HepG2 (cell line): ENCODE measurements around the gene WBP1. TPM values are rescaled to one million over a fixed set of nuclear protein-coding genes. Genes with fewer than 3 reads are reported as not detected.

ENCODE experiments used
- ATAC-seq: fragments of 200-7000 bp; cut with Tn5 transposase; 3 replicates; pipeline ENCODE4 v1.9.1; 2020; ENCODE audit warnings: mild to moderate bottlenecking, moderate library complexity
- BruUV-seq: library from RNA; stranded (reverse); fragments of 400-500 nt; replicated peaks from 2 replicates; lab custom pipeline; 2021; lab: Mats Ljungman, UMichigan
- CTCF ChIA-PET: fragments of 300-600 bp; formaldehyde crosslinking; extraction: SDS; loops from one replicate; lab custom pipeline; 2021; ENCODE audit warnings: low total read pairs, inconsistent platforms, low intra/inter-chr PET ratio; lab: Yijun Ruan, JAX
- POLR2A ChIA-PET: fragments of 350-600 bp; sonication (Branson Sonifier 250); formaldehyde crosslinking; loops from one replicate; lab custom pipeline; 2020; ENCODE audit warnings: antibody characterized with exemption, inconsistent platforms; lab: Yijun Ruan, JAX
- DNase-seq: peaks from one replicate; pipeline ENCODE4 v3.0.0-alpha.2; 2015; ENCODE audit warnings: low spot score
- FAIRE-seq: peaks from 3 replicates; lab custom pipeline; 2011; peaks lifted over from hg19 to GRCh38; lab: Jason Lieb, UNC
- H2AFZ ChIP-seq: one replicate; pipeline ENCODE4 v1.6.1; 2011; ENCODE audit warnings: low read length, inconsistent platforms
- H3K27ac ChIP-seq: fragments of 300-600 bp; 3 replicates; pipeline ENCODE4 v1.8.0; 2011; ENCODE audit warnings: mixed run types, mild to moderate bottlenecking, mixed read lengths, low read length, inconsistent platforms; ENCODE audit not compliant: insufficient read depth; ENCODE audit errors: extremely low read length
- H3K27me3 ChIP-seq, 2 experiments: fragments of 200-600 bp in 1 of 2; 2 replicates in 1 of 2; 3 replicates in 1 of 2; pipeline versions ENCODE4 v1.6.0 to v1.8.0; 2011; ENCODE audit warnings: low read length in 2 of 2, mild to moderate bottlenecking in 2 of 2, moderate library complexity in 2 of 2, inconsistent platforms in 1 of 2; ENCODE audit not compliant: insufficient read depth in 2 of 2, control insufficient read depth in 1 of 2
- H3K36me3 ChIP-seq, 2 experiments: fragments of 200-600 bp in 1 of 2; replicated peaks in 1 of 2; 2 replicates in 1 of 2; 3 replicates in 1 of 2; pipeline versions ENCODE4 v1.5.1 to v1.8.0; 2011; ENCODE audit warnings: low read length in 2 of 2, inconsistent platforms in 1 of 2; ENCODE audit not compliant: insufficient read depth in 2 of 2, control insufficient read depth in 1 of 2
- H3K4me1 ChIP-seq: 2 replicates; pipeline ENCODE4 v1.5.1; 2012; ENCODE audit warnings: low read length, inconsistent platforms; ENCODE audit not compliant: insufficient read depth
- H3K4me2 ChIP-seq: 2 replicates; pipeline ENCODE4 v1.6.0; 2011; ENCODE audit warnings: low read depth, low read length, inconsistent platforms
- H3K4me3 ChIP-seq, 3 experiments: fragments of 200-600 bp in 1 of 3; sonication (generic), shearing (Covaris generic) in 1 of 3; replicated peaks in 1 of 3; 2 replicates each; pipeline ENCODE4 v1.5.1; 2011 to 2016; ENCODE audit warnings: low read length in 3 of 3, inconsistent platforms in 2 of 3, low read depth in 2 of 3, mild to moderate bottlenecking in 2 of 3, control low read depth in 1 of 3, mixed read lengths in 1 of 3; ENCODE audit not compliant: insufficient read depth in 1 of 3
- H3K79me2 ChIP-seq: one replicate; pipeline ENCODE4 v1.6.1; 2011; ENCODE audit warnings: low read length, inconsistent platforms; ENCODE audit not compliant: insufficient read depth
- H3K9ac ChIP-seq: 2 replicates; pipeline ENCODE4 v1.6.0; 2011; ENCODE audit warnings: mild to moderate bottlenecking, low read depth, low read length, inconsistent platforms; ENCODE audit not compliant: insufficient read depth
- H3K9me3 ChIP-seq: 2 replicates; pipeline ENCODE4 v1.5.1; 2012; ENCODE audit warnings: mild to moderate bottlenecking, low read length
- H4K20me1 ChIP-seq: 2 replicates; pipeline ENCODE4 v1.6.0; 2011; ENCODE audit warnings: inconsistent platforms, mild to moderate bottlenecking, low read length, moderate library complexity; ENCODE audit not compliant: insufficient read depth
- EED ChIP-seq: sonication (generic); formaldehyde crosslinking; IDR thresholded peaks from 2 replicates; pipeline ENCODE4 v1.5.0; 2020; ENCODE audit warnings: mild to moderate bottlenecking, missing genetic modification reagents
- ELF1 ChIP-seq: sonication (generic); formaldehyde crosslinking; IDR thresholded peaks from 2 replicates; pipeline ENCODE4 v1.4.0; 2020; ENCODE audit warnings: missing genetic modification reagents
- GABPB1 ChIP-seq: IDR thresholded peaks from 2 replicates; pipeline ENCODE4 v1.6.1; 2016; ENCODE audit warnings: mild to moderate bottlenecking, missing genetic modification reagents, moderate library complexity, missing compliant biosample characterization
- GLI4 ChIP-seq: sonication (generic); formaldehyde crosslinking; IDR thresholded peaks from 2 replicates; pipeline ENCODE4 v1.5.1; 2020; ENCODE audit warnings: missing genetic modification reagents, mild to moderate bottlenecking, moderate library complexity, borderline replicate concordance
- KLF13 ChIP-seq: sonication (generic); formaldehyde crosslinking; IDR thresholded peaks from 2 replicates; pipeline ENCODE4 v1.4.0; 2020; ENCODE audit warnings: mild to moderate bottlenecking, missing genetic modification reagents
- NFKB2 ChIP-seq: sonication (generic); formaldehyde crosslinking; IDR thresholded peaks from 2 replicates; pipeline ENCODE4 v1.4.0; 2020; ENCODE audit warnings: missing genetic modification reagents, borderline replicate concordance
- RBFOX2 ChIP-seq: fragments of 200-400 bp; formaldehyde crosslinking; IDR thresholded peaks from 2 replicates; pipeline ENCODE4 v1.6.1; 2017; ENCODE audit warnings: low read depth, mild to moderate bottlenecking, low read length
- ZMAT3 ChIP-seq: sonication (generic); formaldehyde crosslinking; conservative IDR thresholded peaks from 2 replicates; pipeline ENCODE4 v1.7.0; 2021; ENCODE audit warnings: missing genetic modification reagents
- ZNF160 ChIP-seq: sonication (generic); formaldehyde crosslinking; IDR thresholded peaks from 2 replicates; pipeline ENCODE4 v1.8.0; 2022; ENCODE audit warnings: mild to moderate bottlenecking, inconsistent platforms, missing genetic modification reagents
- ZNF557 ChIP-seq: sonication (generic); formaldehyde crosslinking; IDR thresholded peaks from 2 replicates; pipeline ENCODE4 v1.4.0; 2020; ENCODE audit warnings: missing genetic modification reagents
- ZNF713 ChIP-seq: sonication (generic); formaldehyde crosslinking; IDR thresholded peaks from 2 replicates; pipeline ENCODE4 v1.4.0; 2020; ENCODE audit warnings: mild to moderate bottlenecking, missing genetic modification reagents
- ZNF747 ChIP-seq: sonication (generic); formaldehyde crosslinking; IDR thresholded peaks from 2 replicates; pipeline ENCODE4 v1.8.1; 2023; ENCODE audit warnings: missing genetic modification reagents, mild to moderate bottlenecking, borderline replicate concordance
- WGBS: methylation state at CpG from one replicate; pipeline ENCODE4 v1.1.6; 2017; ENCODE audit warnings: low lambda C conversion rate; 5-methylcytosine and 5-hydroxymethylcytosine counted together
- in situ Hi-C: cut with HindIII; loops from 2 replicates; pipeline ENCODE4 v1.10.0; 2017; ENCODE audit warnings: low pct_unique_long_range_greater_than_20kb; ENCODE audit not compliant: extremely low pct_ligation_motif_present
- intact Hi-C: fragments of 100-400 bp; cut with micrococcal nuclease; formaldehyde crosslinking; loops from one replicate; pipeline ENCODE4 v1.10.0; 2022; ENCODE audit not compliant: unreplicated experiment
- polyA plus RNA-seq, 8 experiments: library from polyadenylated mRNA; depleted of rRNA in 3 of 8; stranded (reverse) in 7 of 8; unstranded in 1 of 8; fragments of >200 nt; fragmentation: Illumina TruSeq in 4 of 8; extraction: Trizol in 4 of 8; gene quantifications; 2 replicates each; pipeline versions ENCODE4 v1.2.1 to v1.2.3, GENCODE V29; 2011 to 2016; ENCODE audit warnings: low read depth in 4 of 8, missing spikeins in 1 of 8, mixed read lengths in 1 of 8; ENCODE audit not compliant: insufficient read depth in 1 of 8
- total RNA-seq, 5 experiments: library from RNA; depleted of rRNA; stranded (reverse); fragments of >200 nt; fragmentation: Illumina TruSeq; extraction: Trizol; gene quantifications; 2 replicates each; pipeline ENCODE4 v1.2.3, GENCODE V29; 2016; ENCODE audit warnings: low read depth in 1 of 5
- TF ChIP-seq, protein P1 (sequence below): sonication (generic); formaldehyde crosslinking; IDR thresholded peaks from 2 replicates; pipeline ENCODE4 v1.4.0; 2020; ENCODE audit warnings: missing genetic modification reagents, low read depth, mild to moderate bottlenecking, borderline replicate concordance

The WBP1 gene
- total and polyA plus RNA-seq, 2 of the 13 experiments (the other 11 are each of a cell fraction or from before 2014, with no cell fraction given) = 38.8 to 85.7 TPM

DNA sequence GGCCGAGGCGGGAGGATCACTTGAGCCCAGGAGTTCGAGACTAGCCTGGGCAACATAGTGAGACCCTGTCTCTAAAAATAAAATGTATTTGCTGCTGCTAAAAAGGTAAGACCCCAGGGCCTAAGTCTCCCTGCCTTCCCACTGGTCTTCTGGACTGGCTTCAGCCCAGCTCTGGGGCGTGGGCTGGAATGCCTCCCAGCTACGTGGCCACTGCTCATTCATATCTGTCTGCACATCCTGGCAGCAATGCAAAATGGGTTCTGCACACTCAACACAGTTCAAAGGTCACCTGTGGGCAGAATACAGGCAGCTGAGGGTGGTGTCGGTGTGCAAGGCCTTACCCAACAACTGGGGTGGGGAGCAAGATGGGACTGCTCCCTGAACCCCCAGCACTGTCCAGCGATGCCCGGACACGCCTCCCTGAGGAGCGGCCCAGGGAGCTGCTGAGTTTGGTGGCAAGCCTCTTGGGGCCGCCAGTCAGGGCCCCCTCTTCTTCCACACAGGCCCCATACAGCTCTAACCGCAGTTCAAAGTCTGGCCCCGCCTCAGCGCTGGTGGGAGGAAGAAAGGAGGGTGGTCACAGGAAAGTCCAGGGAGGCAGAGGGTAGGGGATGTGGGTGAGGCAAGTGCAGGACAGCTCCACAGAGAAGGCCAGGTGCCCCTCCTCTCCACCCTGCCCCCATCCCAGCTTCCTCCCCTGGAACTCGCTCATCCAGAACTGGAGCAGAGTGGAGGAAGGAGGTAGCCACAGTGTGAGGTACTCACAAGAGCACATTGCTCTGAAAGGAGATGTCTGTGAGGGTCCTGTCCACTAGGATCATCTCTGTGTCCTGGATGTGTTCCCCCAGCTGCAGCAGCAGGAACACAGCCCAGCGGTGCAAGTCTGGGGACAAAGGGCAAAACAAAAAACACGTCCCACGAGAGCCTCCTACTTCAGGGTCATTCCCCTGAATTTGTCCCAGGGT is 28.5 kb upstream of the WBP1 start (continued):
- TF ChIP-seq, protein P1, sequence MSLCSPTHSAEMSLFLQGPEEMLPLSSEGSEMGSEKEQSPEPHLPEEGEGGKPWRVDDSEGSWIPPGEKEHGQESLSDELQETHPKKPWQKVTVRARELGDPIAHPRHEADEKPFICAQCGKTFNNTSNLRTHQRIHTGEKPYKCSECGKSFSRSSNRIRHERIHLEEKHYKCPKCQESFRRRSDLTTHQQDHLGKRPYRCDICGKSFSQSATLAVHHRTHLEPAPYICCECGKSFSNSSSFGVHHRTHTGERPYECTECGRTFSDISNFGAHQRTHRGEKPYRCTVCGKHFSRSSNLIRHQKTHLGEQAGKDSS (CRISPR knock-in tag) = peak; percentile 54; the same call in 1 of the 2 replicates
- TF ChIP-seq RBFOX2 (peak; percentile 60; the same call in 1 of the 2 replicates), ZNF557 (CRISPR knock-in tag) (no peak)

DNA sequence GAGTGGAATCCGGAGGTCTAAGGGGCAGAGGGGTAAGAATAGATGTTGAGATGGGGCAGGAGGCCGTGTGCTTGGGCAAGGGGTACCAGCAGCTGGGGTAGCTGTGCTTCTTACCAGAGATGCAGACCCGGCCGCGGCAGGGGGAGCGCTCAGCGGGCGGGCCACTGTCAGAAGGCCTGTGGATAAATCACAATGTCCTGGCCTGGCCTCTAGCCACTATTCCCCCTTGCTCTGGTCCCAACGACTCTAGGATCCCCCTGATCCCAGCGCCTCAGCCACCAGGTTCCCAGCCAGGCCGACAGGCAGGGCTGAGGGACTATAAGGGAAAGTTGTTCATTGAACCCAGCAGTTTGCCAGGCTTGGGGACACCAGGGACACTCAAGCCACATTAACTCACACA is 27.7 kb upstream of the WBP1 start:
- Histone ChIP-seq H3K36me3 (peaks cover 47 to 78% of the 10 kb centered on the region in 2 experiments), H4K20me1 (peaks cover 20% of the 10 kb centered on the region; the same call in 1 of the 2 replicates), H3K27me3 (no peaks in the 10 kb centered on the region), H3K79me2 (peaks cover 27% of the 10 kb centered on the region), H3K4me2 (peak overlapping the region; percentile 67), H2AFZ (no peak overlapping the region), H3K9me3 (no peaks in the 10 kb centered on the region), H3K9ac (peak overlapping the region; percentile 51), H3K4me1 (peaks cover 79% of the 10 kb centered on the region), H3K4me3 (peak overlapping the region in 1 of 3 experiments; percentile 41; a peak in 2 of 6 replicates), H3K27ac (peak overlapping the region; percentile 80)
- FAIRE-seq (no peak), ATAC-seq (peak; percentile 12), DNase-seq (no peak)
- WGBS = 63% methylated on average over 11 of the region's 11 CpGs
- peak; percentile 57; the same call in 1 of the 2 replicates for TF ChIP-seq ZNF747
- 0 out of 2 replicates have a peak, but pooled peaks have one; percentile 18 for TF ChIP-seq ZNF160 (CRISPR knock-in tag)
- no peak for TF ChIP-seq GABPB1 (CRISPR knock-in tag)
- 0 out of 2 replicates have a peak, but pooled peaks have one; percentile 10 for TF ChIP-seq KLF13 (CRISPR knock-in tag)
- TF ChIP-seq EED (CRISPR knock-in tag) = peak; percentile 67; the same call in 1 of the 2 replicates
- no peak for TF ChIP-seq ZMAT3
- TF ChIP-seq ELF1 = no peak
- TF ChIP-seq GLI4 (CRISPR knock-in tag) = no peak
- 0 out of 2 replicates have a peak, but pooled peaks have one; percentile 21 for TF ChIP-seq ZNF713 (CRISPR knock-in tag)
- TF ChIP-seq NFKB2 (CRISPR knock-in tag) = 0 out of 2 replicates have a peak, but pooled peaks have one; percentile 14
- intact Hi-C loops = loop anchor here (1.0 kb wide), 1 partner anchor 10 kb away; no protein-coding TSS in a partner anchor
- POLR2A ChIA-PET = interaction anchor here (1.0 to 9.5 kb wide), 17 partner anchors 9 to 223 kb away, joined by 3 to 272 read pairs (median 17); partner anchors contain the start of genes C2orf81, CCDC142, DQX1 and INO80B
- in situ Hi-C loops = no loop called here
- no TSS peak for BruUV-seq
- CTCF ChIA-PET = no interaction called here
